ENCODE results near the gene ANKS3. TPM values are rescaled to one million over a fixed set of nuclear protein-coding genes. Genes with fewer than 3 reads are reported as not detected.
A peak's percentile ranks its signal among the peaks of the same experiment; 100 is the strongest.

The ANKS3 gene
- total and polyA plus RNA-seq, 12 donors: 5.1 to 33.7 (median 8.3) TPM

GRCh38 chr16:4660454-4661007, 73.5 kb downstream of the ANKS3 start:
- Histone ChIP-seq H3K9me3 (no peaks in the 10 kb centered on the region), H3K4me3 (no peak overlapping the region), H3K27ac (peak overlapping the region in 3 of 10 donors; percentile 13 to 68 (median 51)), H3K27me3 (no peaks in the 10 kb centered on the region), H3K4me1 (peaks cover 6 to 52% (median 24%) of the 10 kb centered on the region in 9 donors), H3K36me3 (peaks cover 0 to 77% (median 10%) of the 10 kb centered on the region in 9 donors)
- TF ChIP-seq CTCF (IDR thresholded peaks at IDR 0.05): no peak
- intact Hi-C loops (cut with DNase I): no loop called here
- DNase-seq: peak; percentile 55 to 69
- peak; percentile 35 to 67 (median 42) for ATAC-seq
- WGBS, 2 donors: 28 to 30% methylated on average over 18 of the region's 18 CpGs

- H3K27me3 ChIP-seq: no peaks in the 10 kb centered on the region
- H3K27ac ChIP-seq: peak overlapping the region in 3 of 10 donors; percentile 13 to 68 (median 25)
These were observed 74.4 kb downstream of the ANKS3 start for GRCh38 chr16:4659363-4660353.

GRCh38 chr16:4656695-4657686, 77.1 kb downstream of the ANKS3 start:
- no peak for ATAC-seq
- intact Hi-C loops (cut with DNase I): no loop called here
- 94 to 96% methylated on average over 25 of the region's 25 CpGs for WGBS, 2 donors
- Histone ChIP-seq H3K27ac (no peak overlapping the region), H3K9me3 (no peaks in the 10 kb centered on the region), H3K27me3 (no peaks in the 10 kb centered on the region), H3K36me3 (peaks cover 0 to 88% (median 35%) of the 10 kb centered on the region in 9 donors), H3K4me3 (no peak overlapping the region), H3K4me1 (peaks cover 6 to 29% (median 12%) of the 10 kb centered on the region in 9 donors)
- no peak for TF ChIP-seq CTCF (IDR thresholded peaks at IDR 0.05)
- no peak for DNase-seq

More at GRCh38 chr16:4659363-4660353, 74.4 kb downstream of the ANKS3 start:
- H3K4me3 ChIP-seq: no peak overlapping the region
- peaks cover 0 to 77% (median 15%) of the 10 kb centered on the region in 9 donors for H3K36me3 ChIP-seq
- WGBS, 2 donors: 84 to 90% methylated on average over 29 of the region's 29 CpGs
- TF ChIP-seq CTCF (IDR thresholded peaks at IDR 0.05): no peak
- no peak for DNase-seq
- no peaks in the 10 kb centered on the region for H3K9me3 ChIP-seq
- peak in 1 of 8 donors; percentile 6 for ATAC-seq
- intact Hi-C loops (cut with DNase I): no loop called here
- H3K4me1 ChIP-seq: peaks cover 6 to 43% (median 23%) of the 10 kb centered on the region in 9 donors
